IPS-18c (cell line): ENCODE results near the gene TAF11L10.
"Not testable (repeated sequence)": the region's sequence is repeated elsewhere in the genome, so short reads cannot be mapped to it uniquely, and the experiment has no call there.

ENCODE experiments used
- H3K4me3 ChIP-seq: 2 replicates; pipeline ENCODE4 v1.7.0; 2013; ENCODE audit warnings: low read depth, mild to moderate bottlenecking, low read length, moderate library complexity; ENCODE audit not compliant: insufficient read depth
- H3K9me3 ChIP-seq: one replicate; pipeline ENCODE4 v1.6.1; 2013; ENCODE audit warnings: mild to moderate bottlenecking, low read length, moderate library complexity; ENCODE audit not compliant: control insufficient read depth, insufficient read depth

The TAF11L10 gene

GRCh38 chr5:17597728-17598127 is at the start of gene TAF11L10:
TSS of gene TAF11L10 (minus strand) at chr5:17597828.
- H3K4me3 ChIP-seq, H3K9me3 ChIP-seq: not testable (repeated sequence)

GRCh38 chr5:17634160-17634559 is 36.5 kb upstream of the TAF11L10 start, which contains the start of gene TAF11L14:
TSS of gene TAF11L14 (plus strand) at chr5:17634460.
- H3K9me3 ChIP-seq = no peaks in the 10 kb centered on the region
- no peak within 1 kb of the TSS for H3K4me3 ChIP-seq

GRCh38 chr5:17631788-17632187 is 34.2 kb upstream of the TAF11L10 start, which contains the start of gene TAF11L13:
TSS of gene TAF11L13 (plus strand) at chr5:17632088.
- not testable (repeated sequence) for H3K9me3 ChIP-seq, H3K4me3 ChIP-seq

- Histone ChIP-seq H3K4me3 (no peak overlapping the region), H3K9me3 (no peaks in the 10 kb centered on the region)
Measured at GRCh38 chr5:17625686-17626085, 28.1 kb upstream of the TAF11L10 start.

GRCh38 chr5:17620627-17621026 is 23.0 kb upstream of the TAF11L10 start:
- no peaks in the 10 kb centered on the region for H3K9me3 ChIP-seq
- H3K4me3 ChIP-seq = no peak overlapping the region

- H3K9me3 ChIP-seq = no peaks in the 10 kb centered on the region
Measured at GRCh38 chr5:17619354-17619753, 21.7 kb upstream of the TAF11L10 start.

GRCh38 chr5:17614872-17615605 is 17.4 kb upstream of the TAF11L10 start:
- no peak overlapping the region for H3K4me3 ChIP-seq
- H3K9me3 ChIP-seq = no peaks in the 10 kb centered on the region

More at GRCh38 chr5:17619354-17619753, 21.7 kb upstream of the TAF11L10 start:
- no peak overlapping the region for H3K4me3 ChIP-seq

GRCh38 chr5:17610092-17610491 is 12.5 kb upstream of the TAF11L10 start, which contains the start of gene TAF11L12:
TSS of gene TAF11L12 (plus strand) at chr5:17610392.
- H3K4me3 ChIP-seq, H3K9me3 ChIP-seq: not testable (repeated sequence)

GRCh38 chr5:17607461-17607860 is 9.8 kb upstream of the TAF11L10 start:
- not testable (repeated sequence) for H3K4me3 ChIP-seq, H3K9me3 ChIP-seq

- H3K9me3 ChIP-seq = no peaks in the 10 kb centered on the region
- no peak overlapping the region for H3K4me3 ChIP-seq
Measured at GRCh38 chr5:17604951-17605350, 7.3 kb upstream of the TAF11L10 start.

- not testable (repeated sequence) for H3K4me3 ChIP-seq
Measured at GRCh38 chr5:17603880-17604279, 6.3 kb upstream of the TAF11L10 start, which contains the start of gene TAF11L11. TSS of gene TAF11L11 (plus strand) at chr5:17604183.

GRCh38 chr5:17594255-17594654 is 3.4 kb downstream of the TAF11L10 start, which contains the start of gene TAF11L9:
TSS of gene TAF11L9 (minus strand) at chr5:17594394.
- not testable (repeated sequence) for H3K9me3 ChIP-seq, H3K4me3 ChIP-seq

More at GRCh38 chr5:17603880-17604279, 6.3 kb upstream of the TAF11L10 start, which contains the start of gene TAF11L11:
- H3K9me3 ChIP-seq = not testable (repeated sequence)

GRCh38 chr5:17590860-17591259 is 6.8 kb downstream of the TAF11L10 start, which contains the start of gene TAF11L8:
TSS of gene TAF11L8 (minus strand) at chr5:17590960.
- not testable (repeated sequence) for H3K4me3 ChIP-seq, H3K9me3 ChIP-seq

GRCh38 chr5:17585658-17586057 is 12.0 kb downstream of the TAF11L10 start, which contains the start of gene TAF11L7:
TSS of gene TAF11L7 (minus strand) at chr5:17585758.
- not testable (repeated sequence) for H3K4me3 ChIP-seq, H3K9me3 ChIP-seq
